Measurements from ENCODE around the gene IDH2. TPM values are rescaled to one million over a fixed set of nuclear protein-coding genes. Genes with fewer than 3 reads are reported as not detected.

The IDH2 gene
- total RNA-seq, 1 donor from 2014 or later, result 49.1 TPM

- H3K36me3 Mint-ChIP-seq (ENCODE audit: low read depth), result peaks cover under 1% of the 10 kb centered on the region
- DNase-seq, result no peak
- H3K4me3 Mint-ChIP-seq, result no peak overlapping the region
- H3K27ac Mint-ChIP-seq, result peak overlapping the region; percentile 97
- no peaks in the 10 kb centered on the region for H3K9me3 Mint-ChIP-seq
- ATAC-seq (ENCODE audit: low read depth), result no peak
- intact Hi-C loops (cut with micrococcal nuclease), result no loop called here
- POLR2A ChIA-PET, result interaction anchor here (0.6 to 8.1 kb wide), 6 partner anchors 9 to 144 kb away, joined by 3 to 98 read pairs (median 8); partner anchors contain the start of gene ZNF710
- H3K27me3 Mint-ChIP-seq, result no peaks in the 10 kb centered on the region
- TF ChIP-seq, protein P1, sequence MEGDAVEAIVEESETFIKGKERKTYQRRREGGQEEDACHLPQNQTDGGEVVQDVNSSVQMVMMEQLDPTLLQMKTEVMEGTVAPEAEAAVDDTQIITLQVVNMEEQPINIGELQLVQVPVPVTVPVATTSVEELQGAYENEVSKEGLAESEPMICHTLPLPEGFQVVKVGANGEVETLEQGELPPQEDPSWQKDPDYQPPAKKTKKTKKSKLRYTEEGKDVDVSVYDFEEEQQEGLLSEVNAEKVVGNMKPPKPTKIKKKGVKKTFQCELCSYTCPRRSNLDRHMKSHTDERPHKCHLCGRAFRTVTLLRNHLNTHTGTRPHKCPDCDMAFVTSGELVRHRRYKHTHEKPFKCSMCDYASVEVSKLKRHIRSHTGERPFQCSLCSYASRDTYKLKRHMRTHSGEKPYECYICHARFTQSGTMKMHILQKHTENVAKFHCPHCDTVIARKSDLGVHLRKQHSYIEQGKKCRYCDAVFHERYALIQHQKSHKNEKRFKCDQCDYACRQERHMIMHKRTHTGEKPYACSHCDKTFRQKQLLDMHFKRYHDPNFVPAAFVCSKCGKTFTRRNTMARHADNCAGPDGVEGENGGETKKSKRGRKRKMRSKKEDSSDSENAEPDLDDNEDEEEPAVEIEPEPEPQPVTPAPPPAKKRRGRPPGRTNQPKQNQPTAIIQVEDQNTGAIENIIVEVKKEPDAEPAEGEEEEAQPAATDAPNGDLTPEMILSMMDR (IDR thresholded peaks at IDR 0.05), result no peak
- H3K4me1 Mint-ChIP-seq, result peaks cover 83% of the 10 kb centered on the region
- CTCF ChIA-PET, result interaction anchor here (2.4 kb wide), 1 partner anchor 9 kb away, joined by 11 read pairs; no protein-coding TSS in a partner anchor
These were observed 40.2 kb downstream of the IDH2 start for GRCh38 chr15:90062023-90062442.

DNA sequence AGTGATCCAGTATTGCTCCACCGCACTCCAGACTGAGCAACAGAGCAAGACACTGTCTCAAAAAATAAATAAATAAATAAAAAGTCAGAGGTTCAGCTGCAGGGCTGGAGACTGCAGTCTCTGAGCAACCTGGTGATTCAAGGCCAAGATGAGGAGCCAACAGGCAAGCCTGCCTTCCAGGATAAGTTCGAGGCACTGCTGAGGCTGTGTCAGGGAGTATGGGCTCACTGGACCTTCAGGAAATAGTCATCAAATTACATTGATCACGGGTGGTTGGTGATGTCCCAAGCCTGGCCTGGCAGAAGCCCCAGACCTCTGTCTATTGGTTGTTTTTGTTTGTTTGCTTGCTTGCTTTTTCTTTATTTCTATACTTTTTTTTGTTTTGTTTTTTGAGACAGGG lies 41.5 kb downstream of the IDH2 start:
- ChIA-PET CTCF (interaction anchor here (1.0 to 2.4 kb wide), 2 partner anchors 10 to 186 kb away, joined by 3 to 11 read pairs; no protein-coding TSS in a partner anchor), POLR2A (interaction anchor here (0.9 to 8.1 kb wide), 4 partner anchors 11 to 58 kb away, joined by 3 to 98 read pairs (median 47); partner anchors contain the start of gene ZNF710)
- no peaks in the 10 kb centered on the region for H3K27me3 Mint-ChIP-seq
- no peaks in the 10 kb centered on the region for H3K36me3 Mint-ChIP-seq (ENCODE audit: low read depth)
- no peak overlapping the region for H3K4me3 Mint-ChIP-seq
- peak overlapping the region; percentile 97 for H3K27ac Mint-ChIP-seq
- TF ChIP-seq, protein P1 (IDR thresholded peaks at IDR 0.05), result no peak
- ATAC-seq (ENCODE audit: low read depth), result no peak
- H3K9me3 Mint-ChIP-seq, result no peaks in the 10 kb centered on the region
- peaks cover 82% of the 10 kb centered on the region for H3K4me1 Mint-ChIP-seq
- no peak for DNase-seq
- intact Hi-C loops (cut with micrococcal nuclease), result no loop called here

- ATAC-seq (ENCODE audit: low read depth) (peak; percentile 84), DNase-seq (peak; percentile 85)
- H3K4me3 Mint-ChIP-seq, result peak overlapping the region; percentile 70
- POLR2A ChIA-PET, result interaction anchor here (0.6 to 8.1 kb wide), 20 partner anchors 11 to 870 kb away, joined by 3 to 98 read pairs (median 4); partner anchors contain the start of genes AP3S2, CIB1, GDPGP1 and SEMA4B
- CTCF ChIA-PET, result interaction anchor here (0.6 to 1.3 kb wide), 3 partner anchors 11 to 161 kb away, joined by 3 to 6 read pairs (median 5); no protein-coding TSS in a partner anchor
- TF ChIP-seq, protein P1 (IDR thresholded peaks at IDR 0.05), result no peak
- peak overlapping the region; percentile 97 for H3K27ac Mint-ChIP-seq
- H3K27me3 Mint-ChIP-seq, result no peaks in the 10 kb centered on the region
- H3K36me3 Mint-ChIP-seq (ENCODE audit: low read depth), result no peaks in the 10 kb centered on the region
- peaks cover 81% of the 10 kb centered on the region for H3K4me1 Mint-ChIP-seq
- no peaks in the 10 kb centered on the region for H3K9me3 Mint-ChIP-seq
- intact Hi-C loops (cut with micrococcal nuclease), result loop anchor here (1.0 to 2.0 kb wide), 5 partner anchors 12 to 57 kb away; no protein-coding TSS in a partner anchor
These were observed 42.9 kb downstream of the IDH2 start for GRCh38 chr15:90059208-90059985.

DNA sequence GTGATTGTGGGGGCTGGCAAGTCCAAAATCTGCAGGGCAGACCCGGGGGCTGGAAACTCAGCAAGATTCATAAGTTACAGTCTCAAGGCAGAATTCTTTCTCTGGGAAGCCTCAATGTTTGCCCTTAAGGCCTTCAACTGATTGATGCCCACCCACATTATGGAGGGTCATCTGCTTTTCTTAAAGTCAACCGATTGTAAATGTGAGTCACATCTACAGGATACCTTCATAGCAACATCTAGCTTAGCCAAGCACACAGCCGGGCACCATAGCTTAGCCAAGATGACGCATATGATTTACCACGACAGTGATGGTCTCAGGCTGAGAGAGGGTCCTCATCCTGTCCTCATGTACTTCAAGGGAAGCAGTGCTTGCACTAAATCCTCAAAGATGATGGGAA lies 43.5 kb downstream of the IDH2 start:
- peak overlapping the region; percentile 70 for H3K4me3 Mint-ChIP-seq
- TF ChIP-seq, protein P1 (IDR thresholded peaks at IDR 0.05), result no peak
- intact Hi-C loops (cut with micrococcal nuclease), result loop anchor here (1.0 to 2.0 kb wide), 5 partner anchors 11 to 56 kb away; no protein-coding TSS in a partner anchor
- no peak for DNase-seq
- peak overlapping the region; percentile 97 for H3K27ac Mint-ChIP-seq
- H3K9me3 Mint-ChIP-seq, result no peaks in the 10 kb centered on the region
- no peak for ATAC-seq (ENCODE audit: low read depth)
- no peaks in the 10 kb centered on the region for H3K27me3 Mint-ChIP-seq
- H3K36me3 Mint-ChIP-seq (ENCODE audit: low read depth), result no peaks in the 10 kb centered on the region
- peaks cover 80% of the 10 kb centered on the region for H3K4me1 Mint-ChIP-seq
- CTCF ChIA-PET, result interaction anchor here (1.1 to 1.3 kb wide), 2 partner anchors 12 to 160 kb away, joined by 5 to 6 read pairs; no protein-coding TSS in a partner anchor
- POLR2A ChIA-PET, result interaction anchor here (1.0 to 8.1 kb wide), 11 partner anchors 11 to 175 kb away, joined by 3 to 98 read pairs (median 11); partner anchors contain the start of genes AP3S2, CIB1, GDPGP1 and ZNF710

Measured in activated B cell treated with CpG ODN at 0.5 μM for 24 hours (primary cell).